Jurkat, Clone E6-1 (cell line): ENCODE measurements around the gene RNF32.
A peak's percentile ranks its signal among the peaks of the same experiment; 100 is the strongest.
"Not testable (repeated sequence)": the region's sequence is repeated elsewhere in the genome, so short reads cannot be mapped to it uniquely, and the experiment has no call there.

ENCODE experiments used
- DNase-seq: peaks from one replicate; pipeline ENCODE4 v3.0.0-alpha.2; 2011; ENCODE audit warnings: low read depth, low spot score
- H3K4me3 ChIP-seq: 2 replicates; pipeline ENCODE4 v1.5.1; 2011; ENCODE audit warnings: mild to moderate bottlenecking, low read length, control low read depth, moderate library complexity

Gene RNF32

GRCh38 chr7:156611014-156612010 is 29.3 kb upstream of the RNF32 start:
- no peak overlapping the region for H3K4me3 ChIP-seq
- DNase-seq: no peak

GRCh38 chr7:156612930-156613329 is 27.6 kb upstream of the RNF32 start:
- DNase-seq: peak; percentile 93
- H3K4me3 ChIP-seq: no peak overlapping the region

GRCh38 chr7:156614434-156615264 is 25.9 kb upstream of the RNF32 start:
- no peak overlapping the region for H3K4me3 ChIP-seq
- DNase-seq: peak; percentile 11

GRCh38 chr7:156616269-156617202 is 24.0 kb upstream of the RNF32 start:
- H3K4me3 ChIP-seq: no peak overlapping the region
- no peak for DNase-seq

GRCh38 chr7:156617215-156617614 is 23.4 kb upstream of the RNF32 start:
- no peak overlapping the region for H3K4me3 ChIP-seq
- DNase-seq: no peak

GRCh38 chr7:156618078-156618779 is 22.3 kb upstream of the RNF32 start:
- DNase-seq: no peak
- no peak overlapping the region for H3K4me3 ChIP-seq

GRCh38 chr7:156618780-156619367 is 21.7 kb upstream of the RNF32 start:
- DNase-seq: no peak
- H3K4me3 ChIP-seq: no peak overlapping the region

- not testable (repeated sequence) for DNase-seq, H3K4me3 ChIP-seq
Measured at GRCh38 chr7:156619488-156620290, 20.9 kb upstream of the RNF32 start.

- H3K4me3 ChIP-seq: no peak overlapping the region
- no peak for DNase-seq
Measured at GRCh38 chr7:156620291-156620675, 20.3 kb upstream of the RNF32 start.

- DNase-seq: no peak
- no peak overlapping the region for H3K4me3 ChIP-seq
Measured at GRCh38 chr7:156621652-156622051, 18.9 kb upstream of the RNF32 start.

- no peak overlapping the region for H3K4me3 ChIP-seq
- no peak for DNase-seq
Measured at GRCh38 chr7:156625580-156625979, 15.0 kb upstream of the RNF32 start.

GRCh38 chr7:156626220-156626895 is 14.2 kb upstream of the RNF32 start:
- no peak overlapping the region for H3K4me3 ChIP-seq
- DNase-seq: no peak

- H3K4me3 ChIP-seq: no peak overlapping the region
- no peak for DNase-seq
Measured at GRCh38 chr7:156628562-156628961, 12.0 kb upstream of the RNF32 start.

GRCh38 chr7:156629873-156630272 is 10.7 kb upstream of the RNF32 start:
- no peak for DNase-seq
- no peak overlapping the region for H3K4me3 ChIP-seq

- no peak for DNase-seq
- H3K4me3 ChIP-seq: no peak overlapping the region
Measured at GRCh38 chr7:156634117-156634516, 6.5 kb upstream of the RNF32 start.

- no peak overlapping the region for H3K4me3 ChIP-seq
- no peak for DNase-seq
Measured at GRCh38 chr7:156635529-156636385, 4.8 kb upstream of the RNF32 start.
